HG02798 (cell line): ENCODE data around the gene SMYD2.

Experiments
- ATAC-seq: cut with Tn5 transposase; IDR thresholded peaks from one replicate; pipeline ENCODE4 v1.9.1; 2021; ENCODE audit warnings: mild to moderate bottlenecking; ENCODE audit not compliant: unreplicated experiment, poor library complexity

Gene SMYD2

DNA sequence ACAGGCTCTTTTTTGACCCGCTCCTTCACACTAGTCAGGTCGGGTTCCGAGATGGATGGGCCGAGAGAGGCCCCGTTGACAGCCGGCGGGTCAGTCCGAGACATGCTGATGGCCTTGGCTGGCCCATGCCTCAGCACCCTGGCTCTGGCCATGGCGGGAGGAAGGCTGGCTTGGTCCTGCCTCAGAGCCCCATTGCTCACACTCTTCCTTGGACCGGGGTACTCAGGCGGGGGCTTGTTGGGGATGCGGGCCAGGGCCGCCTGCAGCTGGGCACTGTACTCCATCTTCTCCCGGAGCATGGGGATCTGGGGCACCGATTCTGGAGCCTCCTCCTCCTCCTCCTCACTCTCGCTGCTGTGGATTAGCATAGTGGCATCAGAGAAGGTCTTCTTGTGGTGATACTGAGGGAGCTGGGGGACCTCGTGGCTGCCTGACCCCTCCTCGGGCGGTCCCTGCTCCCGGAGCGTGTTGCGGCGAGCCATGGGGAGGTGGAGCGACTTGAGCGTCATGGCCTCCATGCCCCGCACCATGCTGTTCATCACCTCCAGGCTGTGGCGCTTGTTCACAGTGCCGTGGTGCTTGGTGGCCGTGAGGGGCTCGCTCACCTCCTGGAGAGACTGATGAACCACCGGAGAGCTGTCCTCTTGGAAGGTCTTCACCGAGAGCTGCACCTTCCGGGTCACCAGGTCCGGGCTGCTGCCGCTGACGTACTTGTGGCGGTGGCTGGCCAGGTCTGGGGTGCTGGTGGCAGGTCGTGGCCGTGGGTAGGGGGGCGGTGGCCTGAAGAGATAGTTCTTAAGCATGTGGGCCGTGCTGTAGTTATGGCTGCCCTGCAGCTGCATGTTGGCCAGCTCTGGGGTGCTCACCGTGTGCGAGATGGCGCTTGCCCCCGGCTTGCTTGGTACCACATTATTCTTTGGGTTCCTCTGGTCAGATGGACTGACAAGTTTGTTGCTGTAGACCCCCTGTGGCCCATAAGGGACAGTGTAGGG is 102.7 kb downstream of the SMYD2 start:
- ATAC-seq: no peak

DNA sequence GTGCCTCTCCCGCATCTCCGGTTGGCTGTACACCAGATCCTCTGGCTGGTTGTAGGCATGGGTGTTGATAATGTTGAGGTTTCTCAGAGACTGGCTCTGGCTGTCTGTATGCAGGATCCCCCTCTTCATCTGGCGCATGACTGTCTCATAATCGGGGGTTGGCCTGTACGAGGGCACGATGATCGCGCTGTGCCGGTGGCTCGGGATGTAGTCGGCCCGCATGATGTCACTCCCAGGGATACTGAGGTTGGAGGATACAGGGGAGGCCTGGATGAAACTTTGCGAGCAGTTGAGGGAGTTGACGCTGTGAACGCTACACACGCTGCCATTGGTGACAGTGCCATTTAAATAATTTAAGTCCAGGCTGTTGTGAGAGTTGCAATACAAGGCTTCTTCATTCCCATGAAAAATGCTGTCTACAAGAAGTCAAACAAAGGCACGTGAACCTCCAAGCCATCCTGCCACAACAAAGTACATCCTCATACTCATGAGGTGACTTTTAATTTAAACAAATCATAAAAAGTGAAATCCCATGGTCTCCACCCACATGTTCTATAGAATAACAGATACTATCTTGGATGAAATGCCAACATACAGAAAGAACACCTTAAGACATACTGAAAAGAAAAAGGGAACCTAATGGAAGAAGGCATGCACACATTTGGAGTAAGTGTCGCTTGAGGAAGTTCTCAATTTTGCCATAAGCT is 103.6 kb downstream of the SMYD2 start:
- ATAC-seq: no peak

DNA sequence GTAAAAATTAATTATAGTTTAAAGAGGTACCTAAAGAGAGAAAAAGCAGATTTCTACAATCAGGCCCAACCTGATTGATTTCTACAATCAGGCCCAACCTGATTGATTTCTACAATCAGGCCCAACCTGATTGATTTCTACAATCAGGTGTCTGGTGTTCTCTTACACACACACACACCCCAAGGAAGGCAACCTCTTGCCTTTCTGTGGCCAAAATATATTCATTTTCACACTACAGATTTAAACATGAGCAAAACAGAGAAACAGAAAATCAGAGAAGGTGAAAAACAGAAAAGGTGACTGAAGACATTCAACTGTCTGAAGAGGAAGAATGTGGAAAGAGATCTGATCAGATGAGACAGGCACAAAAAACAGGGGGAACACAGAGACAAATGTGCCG is 104.5 kb downstream of the SMYD2 start:
- no peak for ATAC-seq

DNA sequence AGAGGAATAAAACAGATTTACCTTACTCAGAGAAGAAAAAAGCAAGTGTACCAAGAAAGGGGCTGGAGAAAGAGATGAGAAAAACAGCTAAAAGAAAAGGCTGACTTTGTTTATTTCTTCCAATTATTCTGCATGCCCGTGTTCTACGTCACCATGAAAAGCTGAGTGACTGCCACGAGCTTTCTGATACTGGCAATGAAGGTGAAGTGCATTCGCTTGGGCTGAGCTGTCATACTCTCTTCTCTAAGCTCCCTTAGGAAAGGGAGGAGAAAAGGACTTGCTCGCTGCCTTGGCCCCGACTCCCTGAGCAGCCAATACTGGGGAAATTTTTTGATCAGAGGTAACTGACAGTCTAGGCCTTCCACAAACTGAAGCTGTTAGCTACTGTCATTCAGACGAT is 105.4 kb downstream of the SMYD2 start:
- ATAC-seq: no peak
